ENCODE data around the gene UBE2G2. TPM values are rescaled to one million over a fixed set of nuclear protein-coding genes. Genes with fewer than 3 reads are reported as not detected.

The UBE2G2 gene
- total RNA-seq, 2 donors from 2014 or later, result 56.7 to 79.4 TPM

- peak; percentile 36 for ATAC-seq
- DNase-seq, result no peak
- intact Hi-C loops (cut with DNase I, micrococcal nuclease), result no loop called here
Observed at GRCh38 chr21:44779417-44780136, 22.0 kb downstream of the UBE2G2 start.

GRCh38 chr21:44778983-44779382, 22.6 kb downstream of the UBE2G2 start:
- intact Hi-C loops (cut with DNase I, micrococcal nuclease), result no loop called here
- ATAC-seq (no peak), DNase-seq (no peak)

DNA sequence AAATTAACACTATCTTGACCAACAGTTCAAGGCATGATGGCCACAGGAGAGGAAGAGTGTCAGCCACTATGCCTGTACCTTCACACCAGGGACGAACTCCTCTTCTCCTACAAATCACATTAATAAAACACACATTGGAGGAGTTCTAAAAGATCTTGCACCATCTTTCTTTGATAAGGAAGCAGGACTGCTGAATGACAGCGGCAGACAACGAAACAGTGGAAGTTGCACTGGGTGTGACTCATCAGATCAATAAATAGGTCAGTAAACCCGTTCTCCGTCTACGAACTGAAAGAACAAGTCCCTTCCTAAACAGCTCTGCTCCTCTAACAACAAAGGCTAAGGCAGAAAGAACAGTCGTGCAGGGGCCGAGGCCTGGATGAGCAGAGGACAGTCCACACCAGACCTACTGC, 23.1 kb downstream of the UBE2G2 start:
- no peak for DNase-seq
- ATAC-seq, result peak; percentile 97
- intact Hi-C loops (cut with DNase I, micrococcal nuclease), result no loop called here

DNA sequence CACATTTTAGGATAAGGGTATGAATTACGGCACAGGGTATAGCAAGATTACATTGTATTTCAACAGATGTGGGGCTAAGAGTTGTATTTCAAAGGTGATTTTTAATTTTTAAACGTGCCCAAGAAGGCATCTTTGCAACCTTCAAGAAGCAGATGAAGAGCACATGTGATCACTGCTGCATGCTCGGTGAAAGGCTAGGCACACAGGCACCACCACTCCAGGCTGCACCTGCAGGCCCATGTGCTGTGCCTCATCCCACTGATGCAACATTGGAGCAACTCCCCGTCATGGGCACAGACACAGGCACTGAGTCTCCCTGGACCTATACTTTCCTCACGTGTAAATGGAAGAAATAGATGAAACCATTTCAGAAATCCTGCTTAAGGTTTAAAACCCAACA, 23.5 kb downstream of the UBE2G2 start:
- peak; percentile 7 for ATAC-seq
- intact Hi-C loops (cut with DNase I, micrococcal nuclease), result no loop called here

DNA sequence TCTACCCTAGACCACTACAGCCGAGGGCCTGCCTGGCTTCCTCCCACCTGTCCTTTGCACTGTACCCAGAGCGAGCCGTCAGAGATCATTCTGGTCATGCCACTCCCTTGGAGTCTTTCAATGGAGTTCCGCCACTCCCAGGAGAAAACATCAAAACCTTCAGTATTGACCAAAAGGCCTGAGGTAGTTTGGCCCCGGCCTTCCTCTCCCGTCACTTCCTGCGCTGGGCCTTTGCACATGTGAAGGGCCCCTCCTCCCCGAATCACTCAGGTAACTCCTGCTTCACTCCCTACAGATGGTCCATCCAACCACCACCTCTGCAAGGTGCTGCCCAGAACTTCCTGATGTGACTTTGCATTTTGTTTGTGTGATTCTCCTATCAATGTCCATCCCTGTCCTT, 26.6 kb downstream of the UBE2G2 start:
- DNase-seq, result no peak
- ATAC-seq, result no peak

More for the DNA sequence above, 23.5 kb downstream of the UBE2G2 start:
- no peak for DNase-seq

DNA sequence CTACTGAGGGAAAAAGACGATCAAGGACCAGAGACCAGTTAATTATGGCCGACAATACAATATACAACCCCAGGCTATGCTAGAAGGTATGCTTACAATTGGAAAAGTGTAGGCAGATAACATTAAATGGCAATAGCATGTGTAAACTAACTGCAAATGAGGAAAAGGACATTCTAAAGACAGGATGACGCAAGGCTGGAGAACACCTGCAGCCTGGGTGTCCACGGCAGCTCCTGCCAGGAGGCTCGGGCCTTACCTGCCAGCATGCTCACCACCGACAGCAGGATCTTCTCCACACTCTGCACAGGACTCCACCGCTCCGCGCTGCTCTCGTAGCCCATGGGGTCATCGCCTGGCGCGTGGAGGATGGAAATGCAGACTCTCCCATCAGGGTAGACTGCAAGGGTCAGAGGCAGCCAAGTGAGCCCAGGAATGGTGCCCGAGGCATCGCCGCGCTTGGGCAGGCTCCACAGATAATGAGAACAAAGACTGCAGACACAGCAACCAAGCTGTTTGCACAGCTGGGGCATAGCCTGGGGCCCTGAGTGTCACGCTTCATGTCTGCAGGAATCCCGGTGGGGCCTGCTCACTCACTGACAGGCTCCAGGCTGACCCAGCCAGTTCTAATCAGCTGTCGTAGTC, 28.2 kb downstream of the UBE2G2 start:
- no peak for ATAC-seq
- intact Hi-C loops (cut with DNase I, micrococcal nuclease), result no loop called here
- DNase-seq, result no peak

More for the DNA sequence above, 26.6 kb downstream of the UBE2G2 start:
- intact Hi-C loops (cut with DNase I, micrococcal nuclease), result no loop called here

- no peak for DNase-seq
- intact Hi-C loops (cut with DNase I, micrococcal nuclease), result no loop called here
- ATAC-seq, result no peak
Observed at GRCh38 chr21:44771896-44772525, 29.6 kb downstream of the UBE2G2 start.

DNA sequence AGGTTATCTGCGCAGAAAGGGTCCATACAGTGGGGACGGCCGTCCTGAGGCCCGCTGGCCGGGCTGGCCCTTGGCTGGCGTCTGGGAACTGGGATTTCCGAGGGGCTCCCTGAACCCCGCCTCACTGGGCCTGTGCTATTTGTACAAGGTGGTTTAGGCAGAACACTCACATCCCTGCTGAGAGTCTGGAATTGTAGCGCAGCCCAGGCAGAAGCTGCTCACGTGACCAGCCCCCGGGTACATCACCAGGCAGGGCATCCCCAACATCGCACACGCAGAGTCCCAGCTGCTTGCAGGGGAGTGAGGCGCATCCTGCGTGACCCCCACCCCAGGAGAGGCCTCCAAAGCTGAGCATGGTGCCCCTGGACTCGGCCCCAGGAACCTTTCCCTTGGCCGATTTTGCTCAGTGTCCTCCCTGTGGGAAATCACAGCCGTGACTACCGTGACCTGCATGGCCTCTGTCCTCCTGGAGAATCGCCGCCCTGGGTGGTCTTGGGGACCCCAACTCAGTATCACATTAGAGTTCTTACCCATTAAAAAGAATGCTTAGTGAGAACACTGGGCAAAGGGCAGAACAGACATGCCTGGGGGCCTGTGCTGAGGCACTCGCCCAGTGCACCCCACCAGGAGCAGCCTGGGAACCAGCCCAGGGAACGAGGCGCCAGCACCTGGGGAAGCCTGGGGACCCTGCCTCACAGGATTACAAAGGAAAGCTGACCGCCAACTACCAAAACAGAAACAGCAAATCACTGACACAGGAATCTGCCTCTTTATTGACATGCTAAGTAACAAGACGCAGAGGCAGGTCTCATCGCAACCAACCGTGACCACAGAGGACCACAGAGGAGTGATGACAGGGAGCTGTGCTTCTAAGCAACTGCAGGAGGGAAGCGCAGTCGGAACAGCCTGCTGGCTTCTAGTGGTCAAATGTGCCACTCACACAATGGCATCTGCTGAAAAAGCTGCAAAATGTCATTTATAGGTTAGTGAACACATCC, 33.5 kb downstream of the UBE2G2 start:
- intact Hi-C loops (cut with DNase I, micrococcal nuclease), result no loop called here
- no peak for DNase-seq
- no peak for ATAC-seq

DNA sequence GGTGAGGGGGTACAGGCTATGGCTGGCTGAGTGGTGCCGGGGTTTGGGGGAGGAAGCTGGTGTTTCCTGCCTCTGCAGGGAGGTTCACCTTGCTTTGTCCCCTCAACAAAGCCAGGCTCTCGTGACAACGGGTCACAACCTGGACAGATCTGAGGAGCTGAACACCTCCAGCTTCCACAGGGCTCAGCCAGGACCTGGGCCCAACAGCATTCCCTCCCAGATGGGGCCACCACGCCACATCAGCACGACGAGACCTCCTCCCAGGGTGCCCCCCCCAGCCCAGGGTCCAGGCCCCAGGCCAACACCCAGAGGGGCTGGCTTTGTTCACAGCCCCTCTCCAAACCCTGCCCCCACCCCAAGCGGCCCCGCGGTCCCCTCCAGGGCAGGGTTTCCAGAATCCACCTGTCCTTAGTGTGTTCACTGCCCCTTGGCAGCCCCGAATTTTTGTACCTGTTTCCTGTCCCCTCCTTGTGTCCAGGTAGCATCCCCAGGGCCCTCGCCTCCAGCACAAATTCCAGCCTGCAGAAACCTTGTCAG, 34.7 kb downstream of the UBE2G2 start:
- ATAC-seq, result no peak
- DNase-seq, result peak in 1 of 2 donors; percentile 12
- intact Hi-C loops (cut with DNase I, micrococcal nuclease), result no loop called here

- DNase-seq, result no peak
- no peak for ATAC-seq
- intact Hi-C loops (cut with DNase I, micrococcal nuclease), result no loop called here
Observed at GRCh38 chr21:44766014-44766817, 35.4 kb downstream of the UBE2G2 start.

- DNase-seq, result peak in 1 of 2 donors; percentile 5
- intact Hi-C loops (cut with DNase I, micrococcal nuclease), result no loop called here
- no peak for ATAC-seq
Observed at GRCh38 chr21:44765231-44766013, 36.2 kb downstream of the UBE2G2 start.

DNA sequence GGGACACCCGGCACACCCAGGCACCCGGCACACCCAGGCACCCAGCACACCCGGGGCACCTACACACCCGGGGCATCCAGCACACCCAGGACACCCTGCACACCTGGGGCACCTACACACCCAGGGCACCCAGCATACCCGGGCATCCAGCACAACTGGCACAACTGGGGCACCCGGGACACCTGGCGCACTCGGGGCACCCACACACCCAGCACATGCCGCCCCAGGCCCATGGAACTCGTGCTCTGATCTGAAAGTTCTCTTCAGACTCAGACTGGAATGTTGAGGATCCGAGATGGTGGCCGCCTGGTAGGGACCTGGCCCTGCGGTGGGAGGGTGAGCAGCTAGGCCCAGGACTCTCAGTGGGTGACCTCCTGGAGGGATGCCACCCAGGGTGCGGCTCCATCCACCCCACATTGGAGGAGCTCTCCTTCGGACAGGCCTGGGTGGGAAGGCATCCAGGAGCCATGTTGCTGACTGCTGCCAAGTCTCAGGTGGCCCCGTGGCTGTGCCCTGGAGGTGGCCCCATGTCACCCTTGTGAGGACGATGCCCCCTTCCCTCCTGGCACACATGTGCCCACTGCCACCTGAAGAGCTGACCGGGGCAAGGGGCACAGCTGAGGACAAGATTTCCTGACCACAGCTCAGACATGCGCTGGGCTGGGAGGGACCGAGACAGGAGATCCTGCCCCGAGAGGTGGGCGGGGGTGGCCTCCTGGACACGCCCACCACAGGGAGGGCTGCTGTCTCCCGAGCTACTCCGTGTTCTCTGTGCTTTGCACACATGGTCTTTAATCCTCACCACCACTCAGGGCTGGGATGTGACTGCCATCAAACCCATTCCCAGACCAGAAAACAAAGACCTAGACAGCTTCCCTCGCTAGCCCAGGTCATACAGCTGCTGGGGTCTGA, 37.0 kb downstream of the UBE2G2 start:
- no peak for DNase-seq

DNA sequence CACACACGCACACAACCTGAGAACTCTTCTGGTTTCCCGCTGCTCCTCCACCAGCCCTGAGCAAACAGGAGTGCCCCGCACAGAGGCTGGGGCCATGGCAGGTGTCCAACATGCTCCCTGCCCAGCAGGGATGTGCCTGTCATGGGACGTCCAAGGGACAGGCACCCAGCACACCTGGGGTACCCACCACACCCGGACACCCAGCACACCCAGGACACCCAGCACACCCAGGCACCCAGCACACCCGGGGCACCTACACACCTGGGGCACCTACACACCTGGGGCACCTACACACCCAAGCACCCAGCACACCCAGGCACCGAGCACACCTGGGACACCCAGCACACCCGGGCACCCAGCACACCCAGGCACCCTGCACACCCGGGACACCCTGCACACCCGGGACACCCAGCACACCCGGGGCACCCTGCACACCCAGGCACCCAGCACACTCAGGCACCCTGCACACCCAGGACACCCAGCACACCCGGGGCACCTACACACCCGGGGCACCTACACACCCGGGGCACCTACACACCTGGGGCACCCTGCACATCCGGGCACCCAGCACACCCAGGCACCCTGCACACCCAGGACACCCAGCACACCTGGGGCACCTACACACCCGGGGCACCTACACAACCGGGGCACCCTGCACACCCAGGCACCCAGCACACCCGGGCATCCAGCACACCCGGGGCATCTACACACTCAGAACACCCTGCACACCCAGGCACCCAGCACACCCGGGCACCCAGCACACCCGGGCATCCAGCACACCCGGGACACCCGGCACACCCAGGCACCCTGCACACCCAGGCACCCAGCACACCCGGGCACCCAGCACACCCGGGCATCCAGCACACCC, 37.9 kb downstream of the UBE2G2 start:
- DNase-seq (peak; percentile 26 to 45), ATAC-seq (peak; percentile 43)
- intact Hi-C loops (cut with DNase I, micrococcal nuclease), result no loop called here

More for the DNA sequence above, 37.0 kb downstream of the UBE2G2 start:
- no peak for ATAC-seq
- intact Hi-C loops (cut with DNase I, micrococcal nuclease), result no loop called here

- ATAC-seq, result no peak
- no peak for DNase-seq
- intact Hi-C loops (cut with DNase I, micrococcal nuclease), result no loop called here
Observed at GRCh38 chr21:44763050-44763378, 38.6 kb downstream of the UBE2G2 start.

Measured in left colon (tissue), 2 donors.